ENCODE data around the gene SDC1.
"Not testable (repeated sequence)": the region's sequence is repeated elsewhere in the genome, so short reads cannot be mapped to it uniquely, and the experiment has no call there.

The SDC1 gene

GRCh38 chr2:20242727-20243377 is 17.9 kb upstream of the SDC1 start:
- H3K4me2 ChIP-seq (ENCODE audit: low read length): no peak overlapping the region
- H3K27me3 ChIP-seq (ENCODE audit: control insufficient read depth, insufficient read depth, low read length): no peaks in the 10 kb centered on the region
- H3K4me3 ChIP-seq (ENCODE audit: low read depth, low read length): no peak overlapping the region
- no peak overlapping the region for H3K27ac ChIP-seq
- H3K79me2 ChIP-seq: no peaks in the 10 kb centered on the region
- no peaks in the 10 kb centered on the region for H3K9me3 ChIP-seq (ENCODE audit: control insufficient read depth, low read length)
- no peak overlapping the region for H3K9ac ChIP-seq
- no peak overlapping the region for H2AFZ ChIP-seq
- TF ChIP-seq CTCF (IDR thresholded peaks at IDR 0.05): no peak
- no peaks in the 10 kb centered on the region for H3K4me1 ChIP-seq
- no peaks in the 10 kb centered on the region for H3K36me3 ChIP-seq (ENCODE audit: control insufficient read depth, insufficient read depth, low read length)

- no peaks in the 10 kb centered on the region for H3K36me3 ChIP-seq (ENCODE audit: control insufficient read depth, insufficient read depth, low read length)
- H3K9me3 ChIP-seq (ENCODE audit: control insufficient read depth, low read length): no peaks in the 10 kb centered on the region
- no peak for TF ChIP-seq CTCF (IDR thresholded peaks at IDR 0.05)
- H3K79me2 ChIP-seq: no peaks in the 10 kb centered on the region
- no peaks in the 10 kb centered on the region for H3K27me3 ChIP-seq (ENCODE audit: control insufficient read depth, insufficient read depth, low read length)
- no peak overlapping the region for H3K9ac ChIP-seq
- H2AFZ ChIP-seq: no peak overlapping the region
- no peak overlapping the region for H3K4me3 ChIP-seq (ENCODE audit: low read depth, low read length)
- H3K4me1 ChIP-seq: no peaks in the 10 kb centered on the region
- no peak overlapping the region for H3K27ac ChIP-seq
- H3K4me2 ChIP-seq (ENCODE audit: low read length): no peak overlapping the region
Observed at GRCh38 chr2:20241973-20242726, 17.2 kb upstream of the SDC1 start.

GRCh38 chr2:20240291-20240690 is 15.4 kb upstream of the SDC1 start:
- H3K4me2 ChIP-seq (ENCODE audit: low read length); H3K9me3 ChIP-seq (ENCODE audit: control insufficient read depth, low read length); H3K27ac ChIP-seq; H3K9ac ChIP-seq; H3K36me3 ChIP-seq (ENCODE audit: control insufficient read depth, insufficient read depth, low read length); H3K4me3 ChIP-seq (ENCODE audit: low read depth, low read length); H3K79me2 ChIP-seq; H3K27me3 ChIP-seq (ENCODE audit: control insufficient read depth, insufficient read depth, low read length); H3K4me1 ChIP-seq; H2AFZ ChIP-seq: not testable (repeated sequence)

GRCh38 chr2:20236496-20236895 is 11.6 kb upstream of the SDC1 start:
- H3K79me2 ChIP-seq: no peaks in the 10 kb centered on the region
- no peak for TF ChIP-seq CTCF (IDR thresholded peaks at IDR 0.05)
- H3K9ac ChIP-seq: no peak overlapping the region
- H3K4me2 ChIP-seq (ENCODE audit: low read length): no peak overlapping the region
- no peaks in the 10 kb centered on the region for H3K4me1 ChIP-seq
- H3K36me3 ChIP-seq (ENCODE audit: control insufficient read depth, insufficient read depth, low read length): no peaks in the 10 kb centered on the region
- no peak overlapping the region for H3K4me3 ChIP-seq (ENCODE audit: low read depth, low read length)
- no peak overlapping the region for H3K27ac ChIP-seq
- H2AFZ ChIP-seq: no peak overlapping the region
- no peaks in the 10 kb centered on the region for H3K9me3 ChIP-seq (ENCODE audit: control insufficient read depth, low read length)
- H3K27me3 ChIP-seq (ENCODE audit: control insufficient read depth, insufficient read depth, low read length): no peaks in the 10 kb centered on the region

- H3K9ac ChIP-seq: no peak overlapping the region
- no peak overlapping the region for H2AFZ ChIP-seq
- H3K27me3 ChIP-seq (ENCODE audit: control insufficient read depth, insufficient read depth, low read length): no peaks in the 10 kb centered on the region
- H3K79me2 ChIP-seq: no peaks in the 10 kb centered on the region
- H3K4me3 ChIP-seq (ENCODE audit: low read depth, low read length): no peak overlapping the region
- no peak for TF ChIP-seq CTCF (IDR thresholded peaks at IDR 0.05)
- no peaks in the 10 kb centered on the region for H3K9me3 ChIP-seq (ENCODE audit: control insufficient read depth, low read length)
- H3K27ac ChIP-seq: no peak overlapping the region
- H3K36me3 ChIP-seq (ENCODE audit: control insufficient read depth, insufficient read depth, low read length): no peaks in the 10 kb centered on the region
- no peak overlapping the region for H3K4me2 ChIP-seq (ENCODE audit: low read length)
- H3K4me1 ChIP-seq: no peaks in the 10 kb centered on the region
Observed at GRCh38 chr2:20235655-20236305, 10.8 kb upstream of the SDC1 start.

- H3K4me3 ChIP-seq (ENCODE audit: low read depth, low read length); H3K9ac ChIP-seq; H3K4me2 ChIP-seq (ENCODE audit: low read length); H3K36me3 ChIP-seq (ENCODE audit: control insufficient read depth, insufficient read depth, low read length); H3K4me1 ChIP-seq; H2AFZ ChIP-seq; H3K27ac ChIP-seq; H3K9me3 ChIP-seq (ENCODE audit: control insufficient read depth, low read length); H3K79me2 ChIP-seq; H3K27me3 ChIP-seq (ENCODE audit: control insufficient read depth, insufficient read depth, low read length): not testable (repeated sequence)
Observed at GRCh38 chr2:20234597-20234996, 9.7 kb upstream of the SDC1 start.

Data from parathyroid adenoma (tissue), 2 donors.